NCI-H69 (cell line): ENCODE measurements around the gene KIF12.

ENCODE experiments used
- DNase-seq: peaks from one replicate; lab custom pipeline; 2025; lab: John Stamatoyannopoulos, UW

Gene KIF12

GRCh38 chr9:114105236-114105635 lies 6.1 kb upstream of the KIF12 start:
- no peak for DNase-seq

GRCh38 chr9:114102484-114102883 lies 3.4 kb upstream of the KIF12 start:
- DNase-seq: no peak

DNA sequence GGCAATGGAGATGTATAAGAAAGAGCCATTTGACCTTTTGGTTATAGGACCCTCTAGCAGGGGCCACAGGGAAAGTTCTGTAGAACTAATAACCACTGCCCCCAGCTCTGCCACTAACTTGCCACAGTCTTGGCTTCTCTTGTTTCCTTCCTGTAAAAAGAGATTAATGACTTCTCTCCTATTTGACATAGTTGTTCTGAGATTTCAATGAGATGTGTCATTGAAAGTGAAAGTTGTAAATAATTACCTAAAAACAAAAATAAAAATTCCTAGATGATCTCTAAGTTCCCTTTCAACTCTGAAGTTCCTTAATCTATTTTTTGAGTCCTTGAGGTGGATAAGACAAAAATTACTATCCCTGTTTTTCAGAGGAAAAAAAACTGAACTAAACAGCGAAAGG lies 1.4 kb upstream of the KIF12 start:
- no peak for DNase-seq

GRCh38 chr9:114099669-114100270 lies 678 bp upstream of the KIF12 start:
- DNase-seq: no peak

DNA sequence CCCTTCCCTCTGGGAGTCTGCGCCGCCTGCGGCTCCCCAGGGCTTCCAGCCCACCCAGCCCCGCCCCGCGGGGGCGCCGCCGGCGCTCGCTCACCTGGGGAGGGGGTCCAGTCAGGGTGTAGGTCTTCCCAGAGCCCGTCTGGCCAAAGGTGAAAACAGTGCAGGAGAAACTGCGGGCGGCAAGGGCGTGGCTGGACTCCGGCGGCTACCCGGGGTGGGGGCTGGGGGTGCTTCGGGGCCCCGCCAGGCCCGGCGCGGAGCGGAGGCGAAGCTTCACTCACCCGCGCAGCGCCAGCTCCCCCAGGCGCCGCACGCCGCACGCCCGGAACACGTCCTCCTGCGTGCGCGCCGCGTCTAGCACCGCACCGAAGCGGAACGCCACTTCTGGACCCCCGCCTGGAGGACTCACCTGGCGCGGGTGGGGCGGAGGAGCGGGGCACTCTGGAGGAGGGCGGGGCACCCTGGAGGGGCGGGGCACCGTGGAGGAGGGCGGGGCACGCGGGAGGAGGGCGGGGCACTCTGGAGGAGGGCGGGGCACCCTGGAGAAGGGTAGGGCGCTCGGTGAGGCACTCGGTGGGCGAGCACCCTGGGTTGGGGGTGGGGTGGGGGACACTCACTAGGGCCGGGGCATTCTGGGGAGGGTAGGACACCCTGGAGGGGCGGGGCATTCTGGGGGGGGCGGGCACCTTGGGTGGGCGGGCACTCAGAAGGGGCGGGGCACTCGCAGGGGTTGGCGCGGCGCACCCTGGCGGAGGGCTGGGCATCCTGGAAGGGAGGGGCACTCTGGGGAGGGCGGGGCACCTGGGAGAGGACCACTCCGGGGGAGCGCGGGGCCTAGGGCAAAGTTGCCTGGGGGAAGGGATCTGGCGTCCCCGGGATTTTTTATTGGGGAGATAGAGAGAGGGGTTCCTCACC lies 814 bp downstream of the KIF12 start:
- peak; percentile 75 for DNase-seq

DNA sequence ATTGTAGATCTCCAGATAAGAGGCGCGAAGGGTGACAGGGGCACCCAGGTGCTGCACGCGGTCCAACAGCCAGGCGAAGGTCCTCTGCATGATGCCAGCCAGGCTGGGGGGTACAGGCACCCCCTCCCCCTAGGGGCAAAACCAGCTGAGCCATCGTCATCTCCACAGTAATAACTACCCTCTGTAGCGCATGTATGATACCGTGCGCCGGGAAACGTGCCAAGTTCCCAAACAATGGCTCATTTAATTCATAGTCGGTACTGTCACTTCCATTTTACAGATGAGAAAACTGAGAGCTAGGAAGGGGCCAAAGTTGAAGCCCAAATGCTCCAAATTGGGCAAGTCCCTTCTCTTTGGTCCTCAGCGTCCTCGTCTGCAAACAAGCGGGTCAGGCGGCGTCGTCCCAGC lies 1.5 kb downstream of the KIF12 start:
- peak; percentile 70 for DNase-seq

DNA sequence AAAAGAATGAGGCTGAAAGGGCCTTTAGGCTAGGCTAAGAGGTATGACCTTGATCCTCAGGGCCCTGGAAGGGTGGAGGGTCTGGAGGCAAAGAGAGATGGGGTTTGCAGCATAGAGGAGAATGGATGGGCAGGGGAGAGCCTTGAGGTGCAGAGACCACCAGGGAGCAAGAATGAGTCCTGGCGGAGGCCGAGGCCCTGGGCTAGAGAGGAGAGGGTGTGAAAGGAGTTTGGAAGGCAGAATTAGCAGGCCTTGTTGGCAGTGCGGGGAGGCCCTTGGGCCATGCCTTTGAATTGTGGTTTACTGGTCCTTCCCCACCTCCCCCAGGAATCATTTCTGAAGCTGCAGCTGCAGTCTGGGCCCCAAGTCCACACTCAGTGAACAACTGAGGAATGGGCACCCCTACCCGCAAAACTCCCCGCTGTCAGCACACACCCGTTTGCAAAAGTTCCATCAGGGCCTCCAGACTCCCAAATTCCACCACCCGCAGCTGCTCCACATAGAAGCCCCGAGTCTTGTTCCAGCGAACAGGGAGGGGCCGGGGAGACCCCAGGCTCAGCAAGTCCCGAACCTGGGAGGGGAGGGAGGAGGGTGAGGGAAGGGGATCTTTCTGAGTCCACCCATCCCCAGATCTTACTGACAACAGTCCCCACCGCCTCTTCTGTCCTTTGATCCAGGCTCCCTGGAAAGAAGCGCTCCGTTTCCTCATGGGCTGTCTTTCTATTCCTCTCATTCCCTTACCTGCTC lies 2.1 kb downstream of the KIF12 start:
- DNase-seq: no peak

DNA sequence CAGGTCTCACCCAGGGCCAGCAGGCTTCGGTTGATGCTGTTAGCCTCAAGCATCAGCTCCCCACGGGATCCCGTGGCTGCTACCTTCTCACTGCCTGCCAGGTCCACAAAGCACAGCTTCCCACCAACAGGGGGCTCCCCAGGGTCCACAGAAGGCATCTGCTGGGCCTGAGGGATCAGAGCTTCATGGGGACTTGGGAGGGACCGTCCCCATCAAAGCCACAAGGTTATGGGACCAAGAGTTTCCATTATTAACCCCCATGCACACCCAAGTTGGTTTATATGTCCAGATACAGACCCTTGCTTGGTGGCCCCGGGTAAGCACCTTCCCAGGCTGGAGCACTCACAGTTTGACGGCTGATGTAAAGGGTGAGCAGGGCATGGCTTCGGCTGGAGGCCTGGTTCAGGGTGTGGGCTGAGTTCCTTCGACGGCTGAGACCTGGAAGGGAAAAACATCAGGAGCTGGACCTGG lies 3.0 kb downstream of the KIF12 start:
- DNase-seq: no peak

- DNase-seq: no peak
These were observed 4.1 kb downstream of the KIF12 start for GRCh38 chr9:114094971-114095370.

DNA sequence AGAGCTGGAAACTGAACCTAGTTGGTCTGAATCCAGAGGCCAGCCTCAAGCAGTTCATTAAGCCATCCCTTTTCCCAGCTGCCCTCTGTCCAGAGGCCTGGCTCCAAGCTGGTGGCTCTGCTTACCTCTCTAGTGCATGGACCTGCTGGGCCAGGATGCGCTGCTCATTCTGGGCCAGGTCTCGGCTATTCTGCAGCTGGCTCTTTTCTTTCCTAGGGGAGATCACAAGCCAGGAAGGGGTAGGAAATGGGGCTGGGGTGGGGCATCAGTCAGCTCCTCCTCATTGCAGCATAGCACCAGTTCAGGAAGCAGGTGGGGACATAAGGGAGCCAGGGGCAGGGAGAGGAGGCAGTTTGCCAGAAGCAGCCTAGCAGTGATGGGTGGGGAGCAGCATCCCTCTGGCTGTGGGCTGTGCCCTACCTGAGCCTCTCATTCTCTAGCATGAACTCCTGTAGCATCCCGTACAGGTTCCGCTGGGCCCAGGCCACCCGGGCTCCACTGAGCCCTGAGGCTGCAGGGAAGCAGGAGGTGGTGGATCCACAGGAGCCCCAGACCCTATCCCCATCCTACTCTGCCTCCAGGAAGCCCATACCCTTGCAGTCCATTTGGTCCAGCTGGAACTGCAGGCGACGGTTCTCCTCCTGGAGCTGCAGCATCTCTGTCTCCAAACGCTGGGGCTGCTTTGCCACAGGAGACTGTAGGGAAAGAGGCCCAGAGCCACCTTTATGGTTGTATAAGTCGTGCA lies 5.2 kb downstream of the KIF12 start:
- DNase-seq: no peak

DNA sequence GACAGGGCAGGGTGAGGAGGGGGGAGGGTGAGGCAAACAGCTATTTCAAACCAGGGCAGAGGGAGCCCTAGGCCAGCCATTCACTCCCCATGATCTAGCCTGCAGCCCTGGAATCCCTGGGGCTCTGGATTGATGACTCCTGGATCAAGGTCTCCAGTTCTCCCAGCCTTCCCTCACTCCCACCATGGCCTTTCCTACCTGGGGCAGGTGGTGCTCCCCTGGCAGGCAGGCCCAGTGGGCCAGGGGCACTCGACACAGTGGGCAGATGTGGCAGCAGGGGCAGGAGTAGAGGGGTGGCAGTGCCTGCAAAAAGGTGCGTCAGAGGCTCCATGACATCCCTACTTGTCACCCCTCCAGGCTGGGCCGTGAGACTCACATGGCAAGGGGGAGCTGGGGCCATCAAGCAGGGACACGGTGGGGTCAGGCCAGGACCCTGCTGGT lies 6.0 kb downstream of the KIF12 start:
- DNase-seq: no peak

GRCh38 chr9:114092336-114092735 lies 6.8 kb downstream of the KIF12 start:
- DNase-seq: no peak

DNA sequence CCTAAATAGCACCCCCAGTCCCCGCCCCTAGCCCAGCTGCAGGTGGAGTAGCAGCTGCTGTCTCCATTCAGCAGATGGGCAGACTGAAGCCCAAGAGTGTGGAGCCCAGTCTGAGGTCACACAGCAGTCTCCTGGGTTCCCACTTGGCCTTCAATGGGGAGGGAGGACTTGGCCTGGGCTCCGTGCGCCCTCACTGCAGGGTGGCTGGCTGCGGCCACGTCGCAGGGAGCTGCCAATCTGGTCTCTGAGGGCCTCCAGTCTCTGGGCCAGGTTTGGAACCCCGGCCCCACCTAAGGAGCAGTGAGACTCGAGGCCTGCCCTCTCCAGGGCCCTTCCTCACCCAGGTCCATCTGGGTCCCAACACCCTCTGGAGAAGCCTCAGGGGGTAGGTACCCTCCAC lies 7.4 kb downstream of the KIF12 start:
- DNase-seq: no peak

- no peak for DNase-seq
These were observed 8.3 kb downstream of the KIF12 start for GRCh38 chr9:114090798-114091197.

GRCh38 chr9:114089206-114089840 lies 9.8 kb downstream of the KIF12 start:
- no peak for DNase-seq

GRCh38 chr9:114088571-114089170 lies 10.4 kb downstream of the KIF12 start:
- no peak for DNase-seq

GRCh38 chr9:114087721-114088120 lies 11.4 kb downstream of the KIF12 start:
- no peak for DNase-seq

- no peak for DNase-seq
These were observed 12.5 kb downstream of the KIF12 start for GRCh38 chr9:114086607-114087006.

- no peak for DNase-seq
These were observed 13.1 kb downstream of the KIF12 start for GRCh38 chr9:114086009-114086408.

DNA sequence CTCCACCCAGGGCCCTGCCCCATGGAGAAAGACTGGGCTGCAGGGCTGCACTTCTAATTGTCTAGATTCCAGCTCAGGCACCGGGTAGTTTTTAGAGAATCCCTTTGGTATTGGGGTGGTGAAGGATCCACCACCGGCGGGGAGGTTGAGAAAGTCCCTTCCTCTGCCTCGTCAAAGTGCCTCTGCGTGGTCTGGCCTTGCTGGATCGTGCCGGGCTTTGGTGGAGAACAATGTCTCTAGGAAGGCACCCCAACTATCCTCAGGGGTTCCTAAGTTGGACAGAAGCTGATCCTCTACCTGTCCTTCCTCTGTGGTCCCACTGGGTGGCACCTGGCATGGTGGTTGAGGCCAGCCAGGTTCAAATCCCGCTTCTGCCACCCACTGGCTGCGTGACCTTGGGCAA lies 13.7 kb downstream of the KIF12 start:
- DNase-seq: no peak
